ENCODE results near the gene PICALM.
"Not testable (repeated sequence)": the region's sequence is repeated elsewhere in the genome, so short reads cannot be mapped to it uniquely, and the experiment has no call there.

DNA sequence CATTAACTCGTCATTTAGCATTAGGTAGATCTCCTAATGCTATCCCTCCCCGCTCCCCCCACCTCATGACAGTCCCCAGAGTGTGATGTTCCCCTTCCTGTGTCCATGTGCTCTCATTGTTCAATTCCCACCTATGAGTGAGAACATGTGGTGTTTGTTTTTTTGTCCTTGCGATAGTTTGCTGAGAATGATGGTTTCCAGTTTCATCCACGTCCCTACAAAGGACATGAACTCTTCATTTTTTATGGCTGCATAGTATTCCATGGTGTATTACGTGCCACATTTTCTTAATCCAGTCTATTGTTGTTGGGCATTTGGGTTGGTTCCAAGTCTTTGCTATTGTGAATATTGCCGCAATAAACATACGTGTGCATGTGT, 116.8 kb downstream of the PICALM start:
- TF ChIP-seq, protein P1, sequence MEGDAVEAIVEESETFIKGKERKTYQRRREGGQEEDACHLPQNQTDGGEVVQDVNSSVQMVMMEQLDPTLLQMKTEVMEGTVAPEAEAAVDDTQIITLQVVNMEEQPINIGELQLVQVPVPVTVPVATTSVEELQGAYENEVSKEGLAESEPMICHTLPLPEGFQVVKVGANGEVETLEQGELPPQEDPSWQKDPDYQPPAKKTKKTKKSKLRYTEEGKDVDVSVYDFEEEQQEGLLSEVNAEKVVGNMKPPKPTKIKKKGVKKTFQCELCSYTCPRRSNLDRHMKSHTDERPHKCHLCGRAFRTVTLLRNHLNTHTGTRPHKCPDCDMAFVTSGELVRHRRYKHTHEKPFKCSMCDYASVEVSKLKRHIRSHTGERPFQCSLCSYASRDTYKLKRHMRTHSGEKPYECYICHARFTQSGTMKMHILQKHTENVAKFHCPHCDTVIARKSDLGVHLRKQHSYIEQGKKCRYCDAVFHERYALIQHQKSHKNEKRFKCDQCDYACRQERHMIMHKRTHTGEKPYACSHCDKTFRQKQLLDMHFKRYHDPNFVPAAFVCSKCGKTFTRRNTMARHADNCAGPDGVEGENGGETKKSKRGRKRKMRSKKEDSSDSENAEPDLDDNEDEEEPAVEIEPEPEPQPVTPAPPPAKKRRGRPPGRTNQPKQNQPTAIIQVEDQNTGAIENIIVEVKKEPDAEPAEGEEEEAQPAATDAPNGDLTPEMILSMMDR (IDR thresholded peaks at IDR 0.05): not testable (repeated sequence)
- not testable (repeated sequence) for TF ChIP-seq POLR2A (IDR thresholded peaks at IDR 0.05)

Data from gastroesophageal sphincter (tissue), 3 donors.